Natural killer cell (primary cell): ENCODE data around the gene RPL39. TPM values are rescaled to one million over a fixed set of nuclear protein-coding genes. Genes with fewer than 3 reads are reported as not detected.
"Not testable (repeated sequence)": the region's sequence is repeated elsewhere in the genome, so short reads cannot be mapped to it uniquely, and the experiment has no call there.

Experiments
- ATAC-seq, 3 donors: fragments of 150-1000 bp in 2 of 3; fragments of 200-7000 bp in 1 of 3; cut with Tn5 transposase; 1 replicate in 1 of 3; 2 replicates in 2 of 3; pipeline ENCODE4 v1.10.0; 2021; ENCODE audit warnings: mild to moderate bottlenecking in 2 of 3, moderate library complexity in 2 of 3
- DNase-seq, 2 donors: peaks; one replicate each; pipeline versions ENCODE4 v3.0.0 to v3.0.0-alpha.2; 2013 to 2021; ENCODE audit warnings: mixed read lengths in 1 of 2
- H3K27ac ChIP-seq: one replicate; pipeline ENCODE4 v1.5.1; 2013; ENCODE audit warnings: mild to moderate bottlenecking, low read length
- H3K27me3 ChIP-seq: one replicate; pipeline ENCODE4 v1.6.1; 2013; ENCODE audit warnings: low read length; ENCODE audit not compliant: control insufficient read depth, insufficient read depth
- H3K36me3 ChIP-seq: one replicate; pipeline ENCODE4 v1.6.1; 2013; ENCODE audit warnings: low read length; ENCODE audit not compliant: control insufficient read depth, insufficient read depth
- H3K4me1 ChIP-seq: one replicate; pipeline ENCODE4 v1.6.1; 2013; ENCODE audit warnings: low read length; ENCODE audit not compliant: control insufficient read depth, insufficient read depth
- H3K4me3 ChIP-seq: one replicate; pipeline ENCODE4 v1.5.1; 2013; ENCODE audit warnings: low read length
- H3K9me3 ChIP-seq: one replicate; pipeline ENCODE4 v1.6.1; 2013; ENCODE audit warnings: low read length; ENCODE audit not compliant: control insufficient read depth, insufficient read depth
- H3K27ac Mint-ChIP-seq, 2 donors: one replicate each; pipeline ENCODE4 v1.8.0; 2022; ENCODE audit warnings: mild to moderate bottlenecking in 2 of 2, mixed read lengths in 2 of 2, moderate library complexity in 1 of 2
- H3K27me3 Mint-ChIP-seq, 2 donors: one replicate each; pipeline ENCODE4 v1.8.0; 2022; ENCODE audit warnings: low read depth in 2 of 2, mixed read lengths in 2 of 2
- H3K36me3 Mint-ChIP-seq: one replicate; pipeline ENCODE4 v1.8.0; 2022; ENCODE audit warnings: mixed read lengths
- H3K4me1 Mint-ChIP-seq, 2 donors: one replicate each; pipeline ENCODE4 v1.8.0; 2022; ENCODE audit warnings: mixed read lengths in 2 of 2
- H3K4me3 Mint-ChIP-seq: one replicate; pipeline ENCODE4 v1.8.0; 2022; ENCODE audit warnings: mild to moderate bottlenecking, moderate library complexity, mixed read lengths
- H3K9me3 Mint-ChIP-seq, 2 donors: one replicate each; pipeline ENCODE4 v1.8.0; 2022; ENCODE audit warnings: mixed read lengths in 2 of 2
- CTCF ChIP-seq: fragments of 200-600 bp; IDR thresholded peaks from one replicate; pipeline ENCODE4 v1.8.0; 2022; ENCODE audit warnings: antibody characterized with exemption
- WGBS: methylation state at CpG from one replicate; pipeline ENCODE4 v1.1.7; 2013; ENCODE audit warnings: missing lambda C conversion rate; ENCODE audit not compliant: insufficient coverage; 5-methylcytosine and 5-hydroxymethylcytosine counted together
- intact Hi-C: fragments of 100-400 bp; cut with micrococcal nuclease; formaldehyde crosslinking; loops from one replicate; pipeline ENCODE4 v1.14.2; 2022
- total RNA-seq, 4 donors: library from RNA; stranded (reverse); fragments of 120-200 nt in 1 of 4; gene quantifications; one replicate each; pipeline versions ENCODE4 v1.2.3 to v1.2.4, GENCODE V29; 2013 to 2022

The RPL39 gene
- total RNA-seq, 3 donors from 2014 or later (not counting 1 experiment from before 2014, with no cell fraction given) = 1,040 to 1,487 (median 1,381) TPM

- no peak overlapping the region for H3K4me3 Mint-ChIP-seq
- Histone ChIP-seq H3K27ac (no peak overlapping the region), H3K9me3 (no peaks in the 10 kb centered on the region), H3K36me3 (no peaks in the 10 kb centered on the region), H3K4me3 (no peak overlapping the region), H3K27me3 (no peaks in the 10 kb centered on the region), H3K4me1 (peaks cover 4% of the 10 kb centered on the region)
- no peaks in the 10 kb centered on the region for H3K27me3 Mint-ChIP-seq
- no peak for TF ChIP-seq CTCF
- DNase-seq (no peak), ATAC-seq (no peak)
- peaks cover 0 to 2% of the 10 kb centered on the region in 2 donors for H3K4me1 Mint-ChIP-seq
- intact Hi-C loops = no loop called here
- no peak overlapping the region for H3K27ac Mint-ChIP-seq
- 97% methylated on average over 3 of the region's 3 CpGs for WGBS
- no peaks in the 10 kb centered on the region for H3K36me3 Mint-ChIP-seq
- H3K9me3 Mint-ChIP-seq = no peaks in the 10 kb centered on the region
Observed at GRCh38 chrX:119816300-119816699, 24.9 kb upstream of the RPL39 start.

GRCh38 chrX:119809185-119809666 is 17.8 kb upstream of the RPL39 start:
- Histone ChIP-seq H3K4me1 (no peaks in the 10 kb centered on the region), H3K27me3 (no peaks in the 10 kb centered on the region), H3K27ac (no peak overlapping the region), H3K36me3 (no peaks in the 10 kb centered on the region), H3K9me3 (no peaks in the 10 kb centered on the region), H3K4me3 (no peak overlapping the region)
- Mint-ChIP-seq H3K4me1 (no peaks in the 10 kb centered on the region), H3K36me3 (no peaks in the 10 kb centered on the region), H3K27me3 (no peaks in the 10 kb centered on the region), H3K4me3 (no peak overlapping the region), H3K9me3 (no peaks in the 10 kb centered on the region), H3K27ac (no peak overlapping the region)
- TF ChIP-seq CTCF = no peak
- no peak for ATAC-seq
- intact Hi-C loops = no loop called here
- WGBS = 60% methylated on average over 1 of the region's 1 CpG
- no peak for DNase-seq

- WGBS = no CpG with 5 or more reads among the region's 4 CpGs
Observed at GRCh38 chrX:119808461-119808860, 17.0 kb upstream of the RPL39 start.

GRCh38 chrX:119802546-119802945 is 11.1 kb upstream of the RPL39 start:
- DNase-seq (no peak), ATAC-seq (no peak)
- no peaks in the 10 kb centered on the region for H3K27me3 Mint-ChIP-seq
- Histone ChIP-seq H3K36me3 (no peaks in the 10 kb centered on the region), H3K27me3 (no peaks in the 10 kb centered on the region), H3K4me3 (no peak overlapping the region), H3K9me3 (no peaks in the 10 kb centered on the region), H3K27ac (no peak overlapping the region), H3K4me1 (no peaks in the 10 kb centered on the region)
- no peak overlapping the region for H3K4me3 Mint-ChIP-seq
- no peaks in the 10 kb centered on the region for H3K9me3 Mint-ChIP-seq
- H3K27ac Mint-ChIP-seq = no peak overlapping the region
- H3K36me3 Mint-ChIP-seq = no peaks in the 10 kb centered on the region
- H3K4me1 Mint-ChIP-seq = no peaks in the 10 kb centered on the region
- WGBS = 100% methylated on average over 2 of the region's 8 CpGs
- no peak for TF ChIP-seq CTCF
- intact Hi-C loops = no loop called here

More at GRCh38 chrX:119808461-119808860, 17.0 kb upstream of the RPL39 start:
- H3K4me3 Mint-ChIP-seq, DNase-seq, H3K36me3 Mint-ChIP-seq, H3K9me3 Mint-ChIP-seq, H3K36me3 ChIP-seq, H3K27ac Mint-ChIP-seq, ATAC-seq, H3K4me1 ChIP-seq, H3K9me3 ChIP-seq, H3K27me3 ChIP-seq, intact Hi-C loops, H3K27ac ChIP-seq, H3K4me1 Mint-ChIP-seq, H3K4me3 ChIP-seq, H3K27me3 Mint-ChIP-seq: not testable (repeated sequence)
